Stimulated activated CD4-positive, alpha-beta T cell treated with anti-CD3 and anti-CD28 coated beads, Interleukin-12 subunit alpha, Interleukin-12 subunit beta, amount 100 ng/mL, for 48 hours (primary cell): ENCODE results near the gene FARP2.
A peak's percentile ranks its signal among the peaks of the same experiment; 100 is the strongest.
"Not testable (repeated sequence)": the region's sequence is repeated elsewhere in the genome, so short reads cannot be mapped to it uniquely, and the experiment has no call there.

Experiments used
- DNase-seq, 3 donors: peaks; one replicate each; pipeline ENCODE4 v3.0.0-alpha.2; 2020; ENCODE audit warnings: low read depth in 2 of 3, low spot score in 1 of 3

The FARP2 gene

DNA sequence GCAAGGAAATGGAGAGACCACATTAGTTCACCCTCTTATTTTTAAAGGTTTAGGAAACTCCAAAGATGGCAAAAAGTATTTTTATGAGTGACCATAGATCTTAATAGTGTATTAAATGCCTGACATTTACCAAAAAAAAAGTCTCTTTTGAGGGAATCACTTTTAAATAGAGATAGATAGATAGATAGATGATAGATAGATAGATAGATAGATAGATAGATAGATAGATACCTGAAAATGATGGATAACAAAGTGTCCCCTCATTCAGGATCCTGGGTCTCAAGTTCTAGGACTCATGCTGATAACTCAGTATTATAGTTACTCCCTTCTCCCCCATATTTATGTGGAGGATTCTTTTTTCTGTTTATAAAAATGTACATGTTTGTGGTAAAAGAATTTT lies 52.8 kb downstream of the FARP2 start:
- no peak for DNase-seq

- DNase-seq, result no peak
Measured at GRCh38 chr2:241410739-241411176, 54.7 kb downstream of the FARP2 start.

DNA sequence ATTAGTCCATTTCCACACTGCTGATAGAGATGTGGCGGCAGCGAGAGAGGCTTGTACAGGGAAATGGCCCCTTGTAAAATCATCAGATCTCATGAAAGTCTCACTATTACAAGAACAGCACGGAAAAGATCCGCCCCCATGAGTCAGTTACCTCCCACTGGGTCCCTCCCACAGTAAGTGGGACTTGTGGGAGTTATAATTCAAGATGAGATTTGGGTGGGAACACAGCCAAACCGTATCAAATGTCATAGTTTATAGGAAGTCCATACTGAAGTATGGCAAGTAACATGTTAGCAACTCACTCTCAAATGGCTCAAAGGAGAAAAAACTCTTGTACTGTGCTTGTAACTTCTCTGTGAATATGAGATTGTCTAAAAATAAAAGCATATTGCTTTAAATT lies 56.1 kb downstream of the FARP2 start:
- no peak for DNase-seq

DNA sequence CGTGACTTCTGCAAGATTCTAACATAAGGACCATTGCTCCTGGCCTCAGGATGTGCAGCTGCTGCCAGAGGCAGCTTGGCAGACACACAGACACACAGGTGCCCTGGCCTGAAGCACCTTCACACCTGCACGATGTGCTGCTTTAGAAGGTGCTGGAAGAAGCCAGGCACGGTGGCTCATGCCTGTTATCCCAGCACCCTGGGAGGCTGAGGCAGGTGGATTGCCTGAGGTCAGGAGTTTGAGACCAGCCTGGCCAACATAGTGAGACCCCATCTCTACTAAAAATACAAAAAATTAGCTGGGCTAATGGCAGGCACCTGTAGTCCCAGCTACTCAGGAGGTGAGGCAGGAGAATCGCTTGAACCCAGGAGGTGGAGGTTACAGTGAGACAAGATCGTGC lies 57.4 kb downstream of the FARP2 start:
- not testable (repeated sequence) for DNase-seq

DNA sequence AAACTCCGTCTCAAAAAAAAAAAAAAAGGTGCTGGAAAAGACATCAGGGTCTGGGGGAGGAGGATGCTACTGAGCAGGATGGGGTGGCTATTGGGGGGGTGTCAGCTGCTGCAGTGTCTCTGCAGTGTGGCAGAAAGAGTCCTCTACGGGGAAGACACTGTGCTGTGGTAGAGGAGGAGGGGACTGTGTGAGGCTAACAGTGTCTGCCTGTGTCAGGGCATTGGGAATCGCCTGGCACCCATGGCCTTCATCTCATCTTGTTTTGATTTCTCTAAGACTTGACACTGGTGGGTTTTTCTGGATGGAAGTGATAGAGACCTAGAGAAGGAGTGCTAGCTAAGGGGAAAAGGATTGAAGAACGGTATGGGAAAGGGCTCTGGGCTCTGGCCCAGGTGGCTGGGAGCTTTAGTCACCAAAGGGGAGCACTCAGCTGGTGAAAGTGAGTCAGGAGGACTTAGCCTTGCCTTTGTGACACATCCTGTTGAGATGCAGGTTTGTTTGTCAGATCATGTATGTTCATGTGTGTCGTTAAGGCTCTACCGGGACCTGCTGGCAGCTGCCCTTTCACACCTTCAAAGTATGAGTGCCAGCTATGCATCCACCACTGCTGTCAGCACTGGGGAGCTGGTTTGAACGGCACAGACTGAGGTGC lies 58.0 kb downstream of the FARP2 start:
- DNase-seq, result no peak

DNA sequence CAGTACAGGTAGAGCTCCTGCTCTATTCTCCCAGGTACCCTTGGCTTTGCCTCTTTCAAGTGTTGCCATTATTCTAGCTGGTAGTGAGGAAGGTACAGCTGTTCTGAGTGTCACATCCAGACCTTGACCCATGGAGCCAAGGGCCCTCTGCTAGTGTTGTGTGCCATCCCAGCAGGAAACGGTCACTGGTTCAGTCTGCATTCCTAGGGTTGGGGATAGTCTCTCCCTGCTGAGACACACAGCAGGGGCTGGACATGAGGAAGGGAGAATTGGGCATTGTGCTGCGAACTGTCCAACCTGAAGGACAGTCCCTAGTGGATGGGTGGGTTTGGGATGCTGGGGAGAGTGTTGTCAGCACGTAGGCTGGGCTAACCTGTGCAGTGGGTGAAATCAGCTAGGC lies 59.1 kb downstream of the FARP2 start:
- no peak for DNase-seq

GRCh38 chr2:241417626-241418025 lies 61.5 kb downstream of the FARP2 start:
- no peak for DNase-seq

DNA sequence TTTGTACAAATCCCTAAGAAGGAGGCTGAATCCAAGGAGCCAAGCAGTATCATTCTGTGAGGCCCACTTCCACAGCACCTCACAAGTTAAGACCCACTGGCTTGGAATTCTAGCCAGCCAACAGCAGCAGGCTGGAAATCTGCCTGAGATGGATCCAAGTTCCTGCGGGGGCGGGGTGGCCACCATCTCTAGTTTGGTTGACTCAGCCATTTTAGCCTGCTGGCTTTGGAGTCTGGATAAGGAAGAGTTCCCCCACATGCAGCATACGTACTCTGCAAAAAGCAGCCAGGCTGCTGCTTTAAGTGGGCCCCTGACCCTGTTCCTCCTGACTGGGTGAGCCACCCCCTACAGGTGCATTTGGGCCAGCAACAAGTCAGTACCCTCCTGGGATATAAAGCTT lies 65.2 kb downstream of the FARP2 start:
- no peak for DNase-seq

DNA sequence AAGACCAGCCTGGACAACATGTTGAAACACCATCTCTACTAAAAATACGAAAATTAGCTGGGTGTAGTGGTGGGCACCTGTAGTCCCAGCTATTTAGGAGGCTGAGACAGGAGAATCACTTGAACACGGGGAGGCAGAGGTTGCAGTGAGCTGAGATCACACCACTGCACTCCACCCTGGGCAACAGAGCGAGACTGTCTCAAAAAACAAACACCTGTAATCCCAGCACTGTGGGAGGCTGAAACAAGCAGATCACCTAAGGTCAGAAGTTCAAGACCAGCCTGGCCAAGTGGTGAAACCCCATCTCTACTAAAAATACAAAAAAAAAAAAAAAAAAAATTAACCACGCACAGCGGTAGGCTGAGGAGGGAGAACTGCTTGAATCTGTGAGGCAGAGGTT lies 65.9 kb downstream of the FARP2 start:
- DNase-seq, result not testable (repeated sequence)

- DNase-seq, result no peak
Measured at GRCh38 chr2:241422350-241422749, 66.3 kb downstream of the FARP2 start.

- not testable (repeated sequence) for DNase-seq
Measured at GRCh38 chr2:241423489-241423888, 67.4 kb downstream of the FARP2 start.

DNA sequence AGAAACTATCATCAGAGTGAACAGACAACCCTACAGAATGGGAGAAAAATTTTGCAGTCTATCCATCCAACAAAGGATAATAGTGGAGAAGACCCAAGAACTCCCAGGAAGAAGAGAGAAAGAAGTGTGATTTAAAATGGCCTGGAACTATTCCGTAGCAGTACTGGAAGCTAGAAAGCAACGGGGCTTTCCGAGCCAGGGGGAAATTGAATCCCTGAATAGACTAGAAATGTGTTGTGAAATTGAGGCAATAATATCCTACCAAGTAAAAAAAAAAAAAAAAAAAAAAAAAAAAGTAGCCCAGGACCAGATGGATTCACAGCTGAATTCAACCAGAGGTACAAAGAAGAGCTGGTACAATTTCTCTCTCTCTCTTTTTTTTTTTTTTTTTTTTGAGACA lies 69.3 kb downstream of the FARP2 start:
- DNase-seq, result no peak

- no peak for DNase-seq
Measured at GRCh38 chr2:241430178-241430577, 74.1 kb downstream of the FARP2 start.

DNA sequence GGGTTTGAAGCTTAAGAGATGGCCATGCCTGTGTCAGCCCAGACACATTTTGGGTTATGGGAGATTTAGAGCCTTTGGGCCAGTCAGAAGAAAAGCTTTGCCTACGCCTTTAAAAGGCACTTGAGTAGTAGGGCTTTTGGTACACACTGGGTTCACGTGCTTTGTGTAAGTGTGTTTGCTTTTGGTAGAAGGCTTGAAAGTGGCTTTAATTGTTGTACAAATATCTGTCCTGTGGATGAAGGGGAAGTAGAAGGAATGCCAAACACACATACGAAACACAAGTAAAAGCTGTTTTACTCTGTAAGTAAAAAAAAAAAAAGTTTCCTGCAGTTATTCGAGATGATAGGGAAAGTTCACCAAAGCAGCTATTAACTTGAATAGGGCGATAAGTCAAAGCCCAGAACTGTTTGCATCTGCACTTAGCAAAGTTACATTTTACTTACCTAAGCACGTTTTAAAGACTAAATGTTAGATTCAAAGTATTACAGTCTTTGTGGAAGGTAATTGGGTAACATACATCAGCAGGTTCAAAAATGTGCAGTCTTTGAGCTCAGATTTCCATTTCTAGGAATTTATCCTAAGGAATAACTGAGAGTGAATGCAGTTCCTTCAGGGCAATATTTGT lies 76.9 kb downstream of the FARP2 start:
- no peak for DNase-seq

- no peak for DNase-seq
Measured at GRCh38 chr2:241437179-241437578, 81.1 kb downstream of the FARP2 start.

- no peak for DNase-seq
Measured at GRCh38 chr2:241441492-241441891, 85.4 kb downstream of the FARP2 start.

DNA sequence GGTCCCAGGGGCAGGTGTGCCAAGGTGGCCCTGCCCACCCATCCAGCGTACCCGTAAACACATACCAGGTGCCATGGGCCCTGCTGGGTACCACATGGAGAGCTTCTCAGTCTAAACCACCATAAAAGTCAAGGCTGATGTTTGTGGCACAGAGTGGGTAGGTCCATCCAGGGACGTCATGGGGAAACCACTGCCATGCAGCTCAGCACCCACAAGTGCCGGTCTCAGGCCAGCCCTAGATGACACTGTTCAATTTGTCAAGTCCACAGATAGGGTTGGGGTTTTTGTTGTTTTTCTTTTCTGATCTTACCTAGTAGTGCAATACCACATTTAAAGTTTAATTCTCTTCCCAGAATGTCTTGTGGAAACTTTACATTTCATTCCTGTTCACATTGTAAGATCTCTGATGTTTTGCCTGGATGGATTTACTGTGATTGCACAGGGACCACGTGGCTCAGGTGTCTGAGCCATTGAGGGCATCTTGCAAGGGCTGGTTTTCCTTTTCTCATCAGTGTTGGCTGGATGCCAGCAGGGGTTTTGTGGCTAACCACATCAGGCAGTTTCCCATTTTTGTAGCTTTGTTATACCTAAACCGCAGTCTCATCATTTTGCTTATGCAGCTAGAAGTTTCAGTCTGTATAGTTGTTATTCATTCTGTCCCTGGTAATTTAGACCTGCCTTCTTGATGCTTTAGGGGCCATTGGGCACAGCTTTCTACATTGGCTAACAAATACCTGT lies 87.6 kb downstream of the FARP2 start:
- peak; percentile 85 to 97 (median 94) for DNase-seq

DNA sequence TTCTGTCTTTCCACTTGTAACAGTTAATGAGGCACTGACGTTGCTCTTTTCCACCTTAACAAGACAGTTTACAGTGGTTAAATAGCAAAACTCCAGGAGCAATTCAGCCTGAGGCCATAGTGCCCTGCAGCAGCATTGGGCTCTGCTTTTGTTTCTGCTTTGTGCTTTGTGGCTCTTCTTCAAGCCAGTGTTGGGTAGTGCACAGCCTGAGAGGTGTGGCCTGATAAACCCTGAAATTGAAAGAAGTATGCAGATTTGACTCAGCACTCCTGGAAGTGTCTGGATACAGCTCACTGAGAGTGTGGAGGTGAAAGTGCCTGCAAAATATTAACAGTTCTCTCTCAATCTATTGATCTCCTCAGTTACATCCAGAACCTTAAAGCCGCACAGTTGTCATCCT lies 89.3 kb downstream of the FARP2 start:
- DNase-seq, result no peak

- DNase-seq, result not testable (repeated sequence)
Measured at GRCh38 chr2:241450092-241450491, 94.0 kb downstream of the FARP2 start.

DNA sequence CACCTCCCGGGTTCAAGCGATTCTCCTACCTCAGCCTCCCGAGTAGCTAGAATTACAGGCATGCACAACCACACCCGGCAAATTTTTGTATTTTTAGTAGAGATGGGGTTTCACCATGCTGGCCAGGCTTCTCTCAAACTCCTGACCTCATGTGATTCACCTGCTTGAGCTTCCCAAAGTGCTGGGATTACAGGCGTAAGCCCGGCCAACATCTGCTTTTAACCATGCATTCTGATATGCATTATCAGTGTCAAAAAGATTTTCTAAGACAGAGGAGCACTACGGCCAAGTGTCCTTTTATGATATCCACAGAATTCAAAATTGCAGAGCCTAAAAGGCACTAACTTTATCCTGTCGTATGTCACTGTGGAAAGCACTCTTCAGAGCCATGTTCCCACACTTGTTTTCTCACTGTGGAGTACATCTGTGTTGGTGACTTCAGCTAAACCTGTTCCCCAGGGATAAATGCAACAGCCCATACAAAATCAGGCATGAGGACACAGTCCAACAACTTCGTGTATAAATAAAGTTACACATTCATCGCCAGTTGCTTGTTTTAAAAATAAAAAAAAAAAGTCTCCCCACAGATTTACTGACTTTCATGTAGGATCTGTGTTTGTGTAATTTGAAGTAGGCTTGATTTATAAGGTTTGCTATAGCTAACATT lies 95.9 kb downstream of the FARP2 start:
- DNase-seq, result no peak

DNA sequence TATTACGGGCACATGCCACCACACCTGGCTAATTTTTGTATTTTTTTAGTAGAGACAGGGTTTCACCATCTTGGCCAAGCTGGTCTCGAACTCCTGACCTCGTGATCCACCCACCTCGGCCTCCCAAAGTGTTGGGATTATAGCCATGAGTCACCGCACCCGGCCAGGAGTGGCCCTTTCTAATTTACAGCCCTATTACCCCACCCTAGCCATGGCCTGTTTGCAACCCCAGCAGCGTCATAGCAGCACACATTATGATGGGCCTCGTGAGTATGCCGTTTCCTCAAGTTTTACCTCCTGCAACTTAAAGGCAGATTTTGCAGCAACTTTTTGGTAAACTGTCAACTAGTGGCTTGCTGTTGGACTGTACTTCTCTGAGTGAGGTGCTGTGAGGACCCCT lies 97.8 kb downstream of the FARP2 start:
- not testable (repeated sequence) for DNase-seq
